RWPE1 (cell line): ENCODE results near the gene CHD3.

Source experiments
- CTCF ChIA-PET: fragments of 350-600 bp; sonication (Branson Sonifier 250); formaldehyde crosslinking; extraction: SDS; loops from one replicate; lab custom pipeline; 2021; lab: Yijun Ruan, JAX
- POLR2A ChIA-PET: fragments of 400-600 bp; formaldehyde crosslinking; extraction: SDS; loops from one replicate; lab custom pipeline; 2020; ENCODE audit warnings: antibody characterized with exemption; ENCODE audit not compliant: low non-redundant PET; lab: Yijun Ruan, JAX
- DNase-seq: peaks from one replicate; pipeline ENCODE4 v3.0.0; 2012; ENCODE audit warnings: low spot score
- H3K27ac ChIP-seq: fragments of 450-650 bp; 2 replicates; pipeline ENCODE4 v1.5.1; 2017
- TF ChIP-seq, protein P1 (sequence below): fragments of 450-650 bp; conservative IDR thresholded peaks from 2 replicates; pipeline ENCODE4 v1.5.1; 2017; ENCODE audit warnings: low read depth, mild to moderate bottlenecking

Gene CHD3

DNA sequence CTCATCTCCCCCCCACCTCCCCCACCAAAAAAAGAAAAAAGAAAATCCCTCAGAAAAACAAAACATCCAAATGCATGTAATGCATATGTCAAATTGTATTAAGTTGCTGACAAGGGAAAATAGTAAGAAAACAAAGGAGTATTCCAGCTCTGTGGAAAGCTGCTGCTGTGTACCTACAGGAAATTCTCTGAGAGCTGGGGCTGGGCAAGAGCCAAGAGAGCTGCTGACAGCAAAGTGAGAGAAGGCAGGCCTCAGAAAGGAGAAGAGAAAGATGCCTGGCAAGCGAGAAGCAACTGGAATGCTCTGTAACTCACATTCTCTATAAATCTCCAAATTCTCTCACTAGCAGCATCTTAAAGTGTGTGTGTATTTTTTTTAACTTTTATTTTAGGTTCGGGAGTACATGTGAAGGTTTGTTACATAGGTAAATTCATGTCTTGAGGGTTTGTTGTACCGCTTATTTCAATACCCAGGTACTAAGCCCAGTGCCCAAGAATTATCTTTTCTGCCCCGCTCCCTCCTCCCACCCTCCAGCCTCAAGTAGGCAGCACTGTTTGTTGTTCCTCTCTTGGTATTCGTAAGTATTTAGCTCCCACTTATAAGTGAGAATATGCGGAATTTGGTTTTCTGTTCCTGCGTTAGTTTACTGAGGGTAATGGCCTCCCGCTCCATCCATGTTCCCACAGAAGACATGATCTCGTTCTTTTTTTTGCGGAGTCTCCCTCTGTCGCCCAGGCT, 67.8 kb downstream of the CHD3 start:
- H3K27ac ChIP-seq: no peak overlapping the region
- ChIA-PET CTCF (interaction anchor here (0.6 kb wide), 1 partner anchor 34 kb away, joined by 5 read pairs; no protein-coding TSS in a partner anchor), POLR2A (no interaction called here)
- TF ChIP-seq, protein P1, sequence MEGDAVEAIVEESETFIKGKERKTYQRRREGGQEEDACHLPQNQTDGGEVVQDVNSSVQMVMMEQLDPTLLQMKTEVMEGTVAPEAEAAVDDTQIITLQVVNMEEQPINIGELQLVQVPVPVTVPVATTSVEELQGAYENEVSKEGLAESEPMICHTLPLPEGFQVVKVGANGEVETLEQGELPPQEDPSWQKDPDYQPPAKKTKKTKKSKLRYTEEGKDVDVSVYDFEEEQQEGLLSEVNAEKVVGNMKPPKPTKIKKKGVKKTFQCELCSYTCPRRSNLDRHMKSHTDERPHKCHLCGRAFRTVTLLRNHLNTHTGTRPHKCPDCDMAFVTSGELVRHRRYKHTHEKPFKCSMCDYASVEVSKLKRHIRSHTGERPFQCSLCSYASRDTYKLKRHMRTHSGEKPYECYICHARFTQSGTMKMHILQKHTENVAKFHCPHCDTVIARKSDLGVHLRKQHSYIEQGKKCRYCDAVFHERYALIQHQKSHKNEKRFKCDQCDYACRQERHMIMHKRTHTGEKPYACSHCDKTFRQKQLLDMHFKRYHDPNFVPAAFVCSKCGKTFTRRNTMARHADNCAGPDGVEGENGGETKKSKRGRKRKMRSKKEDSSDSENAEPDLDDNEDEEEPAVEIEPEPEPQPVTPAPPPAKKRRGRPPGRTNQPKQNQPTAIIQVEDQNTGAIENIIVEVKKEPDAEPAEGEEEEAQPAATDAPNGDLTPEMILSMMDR: no peak
- no peak for DNase-seq

DNA sequence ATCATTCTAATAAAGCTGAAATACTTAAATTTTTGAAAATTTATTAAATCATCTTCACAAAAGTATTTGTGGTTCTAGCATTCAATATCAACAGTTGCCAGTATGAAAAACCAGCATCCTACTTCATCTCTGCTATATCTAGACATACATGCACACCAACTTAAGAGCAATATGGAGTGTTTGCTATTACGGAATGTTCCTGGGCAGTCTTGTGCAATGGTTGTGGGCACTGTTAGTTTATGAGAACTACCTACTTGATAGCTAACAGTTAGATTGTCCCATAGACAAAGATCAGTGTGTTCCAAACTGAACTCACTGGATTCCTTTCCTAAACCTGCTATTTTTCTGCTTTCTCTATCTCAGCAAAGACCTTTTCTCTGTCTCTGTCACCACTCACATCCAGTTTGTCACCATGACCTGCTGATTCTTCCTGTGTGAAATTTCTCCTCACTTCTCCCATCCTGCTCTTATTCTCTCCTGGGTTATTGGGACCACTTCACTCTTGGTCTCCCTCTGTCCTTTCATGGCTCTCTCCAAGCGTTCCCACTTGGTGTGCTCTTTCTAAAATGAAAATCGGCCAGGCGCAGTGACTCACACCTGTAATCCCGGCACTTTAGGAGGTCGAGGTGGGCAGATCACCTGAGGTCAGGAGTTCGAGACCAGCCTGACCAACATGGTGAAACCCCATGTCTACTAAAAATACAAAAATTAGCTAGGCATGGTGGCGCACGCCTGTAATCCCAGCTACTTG, 71.1 kb downstream of the CHD3 start:
- TF ChIP-seq, protein P1: no peak
- H3K27ac ChIP-seq: no peak overlapping the region
- POLR2A ChIA-PET: no interaction called here
- CTCF ChIA-PET: no interaction called here
- DNase-seq: no peak

DNA sequence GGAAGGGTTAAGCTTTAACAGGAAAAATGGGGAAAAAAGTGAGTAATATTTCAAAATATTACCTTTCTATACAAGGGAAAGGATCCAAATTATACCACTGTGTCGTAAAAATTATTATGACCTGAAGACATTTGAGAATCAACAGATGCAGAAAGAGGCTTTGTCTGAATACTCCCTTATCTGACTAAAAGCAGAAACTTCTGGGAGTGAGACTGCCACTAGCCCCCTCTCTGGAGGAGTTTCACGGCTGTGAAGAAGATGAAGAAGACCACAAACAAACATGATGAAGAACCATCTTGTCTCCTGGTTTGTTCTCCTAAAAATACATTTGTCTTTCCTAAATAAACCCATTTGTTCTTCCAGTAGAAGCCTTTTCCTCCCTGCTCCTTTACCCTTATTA, 72.8 kb downstream of the CHD3 start:
- no peak overlapping the region for H3K27ac ChIP-seq
- TF ChIP-seq, protein P1: no peak
- DNase-seq: no peak
- ChIA-PET CTCF (no interaction called here), POLR2A (no interaction called here)
